Measurements from ENCODE around the gene FAM107B.

FAM107B gene

GRCh38 chr10:14572811-14573210 lies 201.9 kb downstream of the FAM107B start:
- DNase-seq = no peak
- in situ Hi-C loops (cut with MboI; ENCODE audit: low pct_unique_long_range_greater_than_20kb, low sequenced_read_pairs) = no loop called here

- in situ Hi-C loops (cut with MboI; ENCODE audit: low pct_unique_long_range_greater_than_20kb, low sequenced_read_pairs) = no loop called here
- no peak for DNase-seq
Observed at GRCh38 chr10:14571866-14572507, 202.7 kb downstream of the FAM107B start.

GRCh38 chr10:14570800-14571199 lies 203.9 kb downstream of the FAM107B start:
- in situ Hi-C loops (cut with MboI; ENCODE audit: low pct_unique_long_range_greater_than_20kb, low sequenced_read_pairs) = no loop called here
- DNase-seq = no peak

- DNase-seq = no peak
- in situ Hi-C loops (cut with MboI; ENCODE audit: low pct_unique_long_range_greater_than_20kb, low sequenced_read_pairs) = no loop called here
Observed at GRCh38 chr10:14569274-14570060, 205.2 kb downstream of the FAM107B start.

GRCh38 chr10:14567421-14567820 lies 207.3 kb downstream of the FAM107B start:
- no peak for DNase-seq
- in situ Hi-C loops (cut with MboI; ENCODE audit: low pct_unique_long_range_greater_than_20kb, low sequenced_read_pairs) = no loop called here

GRCh38 chr10:14566498-14566897 lies 208.2 kb downstream of the FAM107B start:
- in situ Hi-C loops (cut with MboI; ENCODE audit: low pct_unique_long_range_greater_than_20kb, low sequenced_read_pairs) = no loop called here
- no peak for DNase-seq

GRCh38 chr10:14565199-14565598 lies 209.5 kb downstream of the FAM107B start:
- in situ Hi-C loops (cut with MboI; ENCODE audit: low pct_unique_long_range_greater_than_20kb, low sequenced_read_pairs) = no loop called here
- DNase-seq = no peak

GRCh38 chr10:14564268-14564744 lies 210.4 kb downstream of the FAM107B start:
- no peak for DNase-seq
- in situ Hi-C loops (cut with MboI; ENCODE audit: low pct_unique_long_range_greater_than_20kb, low sequenced_read_pairs) = no loop called here

- in situ Hi-C loops (cut with MboI; ENCODE audit: low pct_unique_long_range_greater_than_20kb, low sequenced_read_pairs) = no loop called here
- DNase-seq = no peak
Observed at GRCh38 chr10:14563359-14563940, 211.2 kb downstream of the FAM107B start.

- no peak for DNase-seq
- in situ Hi-C loops (cut with MboI; ENCODE audit: low pct_unique_long_range_greater_than_20kb, low sequenced_read_pairs) = no loop called here
Observed at GRCh38 chr10:14563076-14563336, 211.7 kb downstream of the FAM107B start.

GRCh38 chr10:14562218-14563075 lies 212.2 kb downstream of the FAM107B start:
- peak; percentile 35 for DNase-seq
- in situ Hi-C loops (cut with MboI; ENCODE audit: low pct_unique_long_range_greater_than_20kb, low sequenced_read_pairs) = no loop called here

GRCh38 chr10:14560791-14561765 lies 213.6 kb downstream of the FAM107B start:
- peak; percentile 58 for DNase-seq

GRCh38 chr10:14560274-14560673 lies 214.4 kb downstream of the FAM107B start:
- DNase-seq = peak; percentile 80
- in situ Hi-C loops (cut with MboI; ENCODE audit: low pct_unique_long_range_greater_than_20kb, low sequenced_read_pairs) = no loop called here

More at GRCh38 chr10:14560791-14561765, 213.6 kb downstream of the FAM107B start:
- in situ Hi-C loops (cut with MboI; ENCODE audit: low pct_unique_long_range_greater_than_20kb, low sequenced_read_pairs) = no loop called here

GRCh38 chr10:14558025-14558424 lies 216.7 kb downstream of the FAM107B start:
- in situ Hi-C loops (cut with MboI; ENCODE audit: low pct_unique_long_range_greater_than_20kb, low sequenced_read_pairs) = no loop called here
- DNase-seq = no peak

GRCh38 chr10:14557567-14557966 lies 217.1 kb downstream of the FAM107B start:
- DNase-seq = no peak
- in situ Hi-C loops (cut with MboI; ENCODE audit: low pct_unique_long_range_greater_than_20kb, low sequenced_read_pairs) = no loop called here

- in situ Hi-C loops (cut with MboI; ENCODE audit: low pct_unique_long_range_greater_than_20kb, low sequenced_read_pairs) = no loop called here
- DNase-seq = no peak
Observed at GRCh38 chr10:14556285-14556956, 218.3 kb downstream of the FAM107B start.

- in situ Hi-C loops (cut with MboI; ENCODE audit: low pct_unique_long_range_greater_than_20kb, low sequenced_read_pairs) = no loop called here
- no peak for DNase-seq
Observed at GRCh38 chr10:14555807-14556206, 218.9 kb downstream of the FAM107B start.

Measured in KBM-7 (cell line).